Astrocyte of the spinal cord (primary cell): Measurements from ENCODE around the gene UBE2QL1.

Experiments used
- DNase-seq: peaks from one replicate; pipeline ENCODE4 v3.0.0; 2011; ENCODE audit warnings: low read depth, low spot score
- H3K4me3 ChIP-seq: 2 replicates; pipeline ENCODE4 v1.5.1; 2011; ENCODE audit warnings: low read depth, mild to moderate bottlenecking, low read length, moderate library complexity
- CTCF ChIP-seq: IDR thresholded peaks from 2 replicates; pipeline ENCODE4 v1.5.1; 2012; ENCODE audit warnings: low read depth, mild to moderate bottlenecking, low read length, inconsistent platforms
- in situ Hi-C: cut with HindIII; loops from 2 replicates; pipeline ENCODE4 v1.10.0; 2017; ENCODE audit warnings: low sequenced_read_pairs

Gene UBE2QL1

GRCh38 chr5:6497262-6497661, 48.6 kb downstream of the UBE2QL1 start:
- no peak for DNase-seq
- no peak overlapping the region for H3K4me3 ChIP-seq
- no peak for TF ChIP-seq CTCF
- in situ Hi-C loops: no loop called here

- in situ Hi-C loops: no loop called here
- no peak overlapping the region for H3K4me3 ChIP-seq
- TF ChIP-seq CTCF: no peak
- DNase-seq: no peak
These were observed 50.3 kb downstream of the UBE2QL1 start for GRCh38 chr5:6498968-6499367.

GRCh38 chr5:6501701-6502100, 53.0 kb downstream of the UBE2QL1 start:
- no peak for TF ChIP-seq CTCF
- in situ Hi-C loops: no loop called here
- no peak overlapping the region for H3K4me3 ChIP-seq
- DNase-seq: no peak

GRCh38 chr5:6502421-6502820, 53.8 kb downstream of the UBE2QL1 start:
- no peak overlapping the region for H3K4me3 ChIP-seq
- no peak for DNase-seq
- in situ Hi-C loops: no loop called here
- no peak for TF ChIP-seq CTCF

GRCh38 chr5:6503342-6503741, 54.7 kb downstream of the UBE2QL1 start:
- in situ Hi-C loops: no loop called here
- DNase-seq: no peak
- no peak overlapping the region for H3K4me3 ChIP-seq
- TF ChIP-seq CTCF: no peak

GRCh38 chr5:6504677-6505415, 56.2 kb downstream of the UBE2QL1 start:
- H3K4me3 ChIP-seq: no peak overlapping the region
- peak; percentile 68 for DNase-seq
- no peak for TF ChIP-seq CTCF
- in situ Hi-C loops: no loop called here
